Upper lobe of left lung (tissue), 4 donors: Measurements from ENCODE around the gene CC2D2B.

Source experiments
- CTCF ChIP-seq, 6 experiments: fragments of 450-650 bp in 4 of 6; fragments of 200-600 bp in 2 of 6; sonication (generic) in 2 of 6; IDR thresholded peaks; one replicate each; pipeline ENCODE4 v1.5.1; 2016 to 2019; ENCODE audit warnings: antibody characterized with exemption in 6 of 6
- EP300 ChIP-seq, 4 donors: sonication (generic); formaldehyde crosslinking; IDR thresholded peaks; one replicate each; pipeline ENCODE4 v1.5.1; 2017; ENCODE audit warnings: antibody characterized with exemption in 4 of 4, control low read depth in 2 of 4
- POLR2A ChIP-seq, 4 donors: fragments of 450-650 bp; IDR thresholded peaks; one replicate each; pipeline ENCODE4 v1.5.1; 2016 to 2017; ENCODE audit warnings: antibody characterized with exemption in 4 of 4, mild to moderate bottlenecking in 2 of 4
- POLR2AphosphoS5 ChIP-seq, 2 donors: sonication (generic); formaldehyde crosslinking; IDR thresholded peaks; one replicate each; pipeline ENCODE4 v1.5.1; 2017; ENCODE audit warnings: antibody characterized with exemption in 2 of 2

- TF ChIP-seq CTCF (IDR thresholded peaks at IDR 0.05) (no peak), POLR2AphosphoS5 (IDR thresholded peaks at IDR 0.05) (peak in 1 of 2 donors; percentile 36), POLR2A (IDR thresholded peaks at IDR 0.05) (peak in 1 of 4 donors; percentile 49), EP300 (IDR thresholded peaks at IDR 0.05) (no peak)
Observed at GRCh38 chr10:95907456-95908253, at the start of gene CC2D2B.
